ENCODE data around the gene MMP14. TPM values are rescaled to one million over a fixed set of nuclear protein-coding genes. Genes with fewer than 3 reads are reported as not detected.
"Not testable (repeated sequence)": the region's sequence is repeated elsewhere in the genome, so short reads cannot be mapped to it uniquely, and the experiment has no call there.

MMP14 gene
- total RNA-seq, 2 experiments from 2014 or later = 2.6 to 2.9 TPM

DNA sequence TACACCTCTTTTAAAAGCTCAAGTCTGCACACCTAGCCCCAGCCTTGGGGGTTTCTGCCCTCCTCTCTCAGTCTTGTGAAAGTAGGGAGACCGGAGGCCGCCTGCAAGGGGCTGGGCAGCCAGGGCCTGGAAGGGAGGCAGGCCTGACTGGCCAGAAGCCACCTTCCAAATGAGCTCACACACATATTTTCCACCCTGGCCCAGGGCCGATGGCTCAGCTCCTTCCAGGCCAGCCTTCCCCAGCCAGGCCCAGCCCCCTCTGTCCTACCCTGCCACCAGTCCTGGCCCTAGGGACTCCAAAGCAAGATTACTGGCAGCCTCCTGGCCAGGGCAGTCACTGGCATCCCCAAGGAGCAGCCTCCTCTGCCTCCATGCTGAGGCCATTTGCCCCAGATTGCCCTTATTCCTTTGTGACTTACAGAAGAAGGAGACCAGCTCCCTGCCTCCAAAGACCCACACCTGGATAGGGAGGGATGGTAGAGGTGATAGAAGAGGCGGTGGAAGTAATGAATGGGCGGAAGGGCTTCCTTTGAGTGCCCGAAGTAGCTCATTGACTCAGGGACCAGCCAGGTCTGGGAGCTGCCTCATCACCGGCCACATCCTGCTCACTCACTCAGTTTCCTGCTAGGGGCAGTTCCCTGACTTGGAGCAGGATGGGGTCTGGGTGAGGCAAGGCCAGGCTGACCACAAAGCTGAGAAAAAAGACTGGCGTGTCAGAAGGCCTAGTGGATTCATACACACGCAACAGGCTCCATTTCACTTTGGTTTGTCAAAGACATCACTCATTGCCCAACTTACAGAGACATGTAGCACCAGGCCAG is 14.8 kb downstream of the MMP14 start:
- peaks cover 16% of the 10 kb centered on the region for H3K4me1 ChIP-seq (ENCODE audit: insufficient read depth, low read length)
- H3K36me3 ChIP-seq (ENCODE audit: insufficient read depth, low read length) = no peaks in the 10 kb centered on the region
- intact Hi-C loops (cut with DNase I, micrococcal nuclease) = loop anchor here (5.0 to 10.0 kb wide), 2 partner anchors 194 to 986 kb away; no protein-coding TSS in a partner anchor
- ChIA-PET POLR2A (interaction anchor here (0.7 to 2.2 kb wide), 4 partner anchors 20 to 294 kb away, joined by 3 to 7 read pairs (median 4); partner anchors contain the start of genes LRP10 and MRPL52), CTCF (interaction anchor here (0.6 to 6.7 kb wide), 6 partner anchors 19 to 295 kb away, joined by 3 to 67 read pairs (median 5); no protein-coding TSS in a partner anchor)
- H3K27me3 ChIP-seq (ENCODE audit: control insufficient read depth in 1 of 2, insufficient read depth in 2 of 2, low read length in 2 of 2) = no peaks in the 10 kb centered on the region
- no peak overlapping the region for H3K27ac ChIP-seq (ENCODE audit: low read depth in 1 of 2, low read length in 2 of 2)
- peaks cover 15% of the 10 kb centered on the region for H3K27me3 Mint-ChIP-seq
- TF ChIP-seq, protein P1, sequence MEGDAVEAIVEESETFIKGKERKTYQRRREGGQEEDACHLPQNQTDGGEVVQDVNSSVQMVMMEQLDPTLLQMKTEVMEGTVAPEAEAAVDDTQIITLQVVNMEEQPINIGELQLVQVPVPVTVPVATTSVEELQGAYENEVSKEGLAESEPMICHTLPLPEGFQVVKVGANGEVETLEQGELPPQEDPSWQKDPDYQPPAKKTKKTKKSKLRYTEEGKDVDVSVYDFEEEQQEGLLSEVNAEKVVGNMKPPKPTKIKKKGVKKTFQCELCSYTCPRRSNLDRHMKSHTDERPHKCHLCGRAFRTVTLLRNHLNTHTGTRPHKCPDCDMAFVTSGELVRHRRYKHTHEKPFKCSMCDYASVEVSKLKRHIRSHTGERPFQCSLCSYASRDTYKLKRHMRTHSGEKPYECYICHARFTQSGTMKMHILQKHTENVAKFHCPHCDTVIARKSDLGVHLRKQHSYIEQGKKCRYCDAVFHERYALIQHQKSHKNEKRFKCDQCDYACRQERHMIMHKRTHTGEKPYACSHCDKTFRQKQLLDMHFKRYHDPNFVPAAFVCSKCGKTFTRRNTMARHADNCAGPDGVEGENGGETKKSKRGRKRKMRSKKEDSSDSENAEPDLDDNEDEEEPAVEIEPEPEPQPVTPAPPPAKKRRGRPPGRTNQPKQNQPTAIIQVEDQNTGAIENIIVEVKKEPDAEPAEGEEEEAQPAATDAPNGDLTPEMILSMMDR (IDR thresholded peaks at IDR 0.05) = no peak
- no peak overlapping the region for H3K4me3 ChIP-seq (ENCODE audit: low read length)
- no peak overlapping the region for H3K27ac Mint-ChIP-seq
- no peaks in the 10 kb centered on the region for H3K36me3 Mint-ChIP-seq (ENCODE audit: low read depth)
- no peaks in the 10 kb centered on the region for H3K9me3 Mint-ChIP-seq
- ATAC-seq (ENCODE audit: poor library complexity) (no peak), DNase-seq (peak in 2 of 14 experiments; percentile 50 to 66)
- peaks cover 13% of the 10 kb centered on the region for H3K4me1 Mint-ChIP-seq (ENCODE audit: low read depth)
- no peak overlapping the region for H3K4me3 Mint-ChIP-seq
- H3K9me3 ChIP-seq (ENCODE audit: control insufficient read depth in 1 of 2, insufficient read depth in 1 of 2, low read length in 2 of 2) = no peaks in the 10 kb centered on the region

DNA sequence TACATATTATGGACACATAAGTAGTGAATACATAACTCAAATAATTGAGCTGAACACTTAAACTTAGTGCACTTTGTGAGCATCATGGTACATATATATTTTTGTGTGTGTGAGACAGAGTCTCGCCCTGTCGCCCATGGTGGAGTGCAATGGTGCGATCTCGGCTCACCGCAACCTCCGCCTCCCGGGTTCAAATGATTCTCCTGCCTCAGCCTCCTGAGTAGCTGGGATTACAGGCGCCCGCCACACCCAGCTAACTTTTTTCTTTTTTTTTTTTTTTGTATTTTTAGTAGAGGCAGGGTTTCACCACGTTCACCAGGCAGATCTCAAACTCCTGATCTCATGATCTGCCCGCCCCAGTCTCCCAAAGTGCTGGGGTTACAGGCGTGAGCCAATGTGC is 15.8 kb downstream of the MMP14 start:
- DNase-seq; H3K9me3 Mint-ChIP-seq; H3K36me3 Mint-ChIP-seq (ENCODE audit: low read depth); H3K4me3 ChIP-seq (ENCODE audit: low read length); ATAC-seq (ENCODE audit: poor library complexity); H3K4me3 Mint-ChIP-seq; H3K27me3 ChIP-seq (ENCODE audit: control insufficient read depth in 1 of 2, insufficient read depth in 2 of 2, low read length in 2 of 2); H3K27ac ChIP-seq (ENCODE audit: low read depth in 1 of 2, low read length in 2 of 2); H3K27ac Mint-ChIP-seq; H3K9me3 ChIP-seq (ENCODE audit: control insufficient read depth in 1 of 2, insufficient read depth in 1 of 2, low read length in 2 of 2); H3K36me3 ChIP-seq (ENCODE audit: insufficient read depth, low read length): not testable (repeated sequence)
- Mint-ChIP-seq H3K4me1 (ENCODE audit: low read depth) (peaks cover 19% of the 10 kb centered on the region), H3K27me3 (peaks cover 12% of the 10 kb centered on the region)
- peaks cover 16% of the 10 kb centered on the region for H3K4me1 ChIP-seq (ENCODE audit: insufficient read depth, low read length)
- intact Hi-C loops (cut with DNase I, micrococcal nuclease) = loop anchor here (5.0 to 10.0 kb wide), 2 partner anchors 195 to 987 kb away; no protein-coding TSS in a partner anchor
- CTCF ChIA-PET = interaction anchor here (0.7 to 6.7 kb wide), 17 partner anchors 11 to 296 kb away, joined by 3 to 67 read pairs (median 7); partner anchors contain the start of genes LRP10 and MRPL52
- POLR2A ChIA-PET = interaction anchor here (1.4 to 4.3 kb wide), 4 partner anchors 14 to 295 kb away, joined by 6 to 23 read pairs (median 12); no protein-coding TSS in a partner anchor

DNA sequence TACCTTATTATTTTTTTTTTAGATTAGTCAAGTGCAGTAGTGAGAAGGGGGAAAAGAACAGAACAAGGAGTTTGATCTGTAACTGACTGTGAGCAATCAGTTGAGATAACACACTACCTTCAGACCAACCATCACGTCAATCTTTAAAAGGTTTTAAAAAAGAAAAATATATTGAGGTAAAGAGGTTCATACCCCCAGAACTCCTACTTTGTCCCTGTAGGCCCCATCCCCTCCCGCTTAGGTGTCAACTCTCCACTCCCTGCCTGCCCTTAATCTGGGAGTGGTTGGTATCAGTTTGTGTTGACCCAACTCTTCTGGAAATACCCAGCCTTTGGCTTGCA is 16.2 kb downstream of the MMP14 start:
- Histone ChIP-seq H3K4me3 (ENCODE audit: low read length) (no peak overlapping the region), H3K9me3 (ENCODE audit: control insufficient read depth in 1 of 2, insufficient read depth in 1 of 2, low read length in 2 of 2) (no peaks in the 10 kb centered on the region), H3K4me1 (ENCODE audit: insufficient read depth, low read length) (peaks cover 16% of the 10 kb centered on the region), H3K27me3 (ENCODE audit: control insufficient read depth in 1 of 2, insufficient read depth in 2 of 2, low read length in 2 of 2) (no peaks in the 10 kb centered on the region), H3K27ac (ENCODE audit: low read depth in 1 of 2, low read length in 2 of 2) (no peak overlapping the region), H3K36me3 (ENCODE audit: insufficient read depth, low read length) (no peaks in the 10 kb centered on the region)
- intact Hi-C loops (cut with DNase I, micrococcal nuclease) = loop anchor here (5.0 to 10.0 kb wide), 2 partner anchors 195 to 988 kb away; no protein-coding TSS in a partner anchor
- Mint-ChIP-seq H3K9me3 (no peaks in the 10 kb centered on the region), H3K27ac (no peak overlapping the region), H3K4me3 (no peak overlapping the region), H3K27me3 (peaks cover 11% of the 10 kb centered on the region), H3K4me1 (ENCODE audit: low read depth) (peaks cover 23% of the 10 kb centered on the region), H3K36me3 (ENCODE audit: low read depth) (no peaks in the 10 kb centered on the region)
- CTCF ChIA-PET = interaction anchor here (0.6 to 6.7 kb wide), 23 partner anchors 10 to 302 kb away, joined by 3 to 67 read pairs (median 4); partner anchors contain the start of genes LRP10, MRPL52 and OXA1L
- TF ChIP-seq, protein P1 (IDR thresholded peaks at IDR 0.05) = no peak
- no peak for DNase-seq
- POLR2A ChIA-PET = interaction anchor here (1.3 to 4.3 kb wide), 5 partner anchors 15 to 296 kb away, joined by 4 to 23 read pairs (median 11); partner anchors contain the start of gene RBM23
- ATAC-seq (ENCODE audit: poor library complexity) = no peak
